ENCODE data around the gene UNK. TPM values are rescaled to one million over a fixed set of nuclear protein-coding genes. Genes with fewer than 3 reads are reported as not detected.

Gene UNK
- total and polyA plus RNA-seq, 2 donors (not counting 1 experiment from before 2014, with no cell fraction given): 35.5 to 70.3 TPM

DNA sequence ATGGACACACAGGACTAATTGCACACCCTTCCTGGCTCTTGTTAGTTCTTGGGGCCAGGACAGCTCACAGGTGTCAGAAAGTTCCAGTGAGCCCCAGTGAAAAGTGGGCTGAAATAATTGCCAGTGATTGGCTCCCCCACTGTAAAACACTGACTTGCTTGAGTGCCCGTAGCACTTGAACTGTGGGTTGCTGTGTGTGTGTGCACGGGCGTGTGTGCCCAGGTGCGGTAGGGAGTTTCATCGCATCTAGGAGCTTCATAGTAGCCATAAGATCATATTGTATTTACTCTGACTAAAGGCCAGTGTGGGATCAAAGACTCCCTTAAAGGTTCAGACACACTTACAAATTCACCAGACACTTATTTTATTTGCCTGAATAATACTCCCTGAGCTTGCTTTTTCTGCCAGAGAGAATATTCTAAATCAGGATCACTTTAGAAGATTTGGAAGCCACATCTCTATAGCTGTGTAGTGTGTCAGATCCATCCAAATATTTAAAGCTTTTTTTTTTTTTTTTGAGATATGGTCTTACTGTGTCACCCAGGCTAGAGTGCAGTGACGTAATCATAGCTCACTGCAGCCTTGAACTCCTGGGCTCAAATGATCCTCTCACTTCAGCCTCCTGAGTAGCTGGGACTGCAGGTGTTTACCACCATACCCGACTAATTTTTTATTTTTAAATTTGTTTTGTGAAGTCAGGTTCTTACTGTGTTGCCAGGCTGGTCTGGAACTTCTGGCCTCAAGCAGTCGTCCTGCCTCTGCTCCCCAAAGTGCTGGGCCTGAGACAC, 11.4 kb downstream of the UNK start:
- no peak for DNase-seq
- H3K4me1 ChIP-seq (ENCODE audit: control insufficient read depth in 2 of 2, insufficient read depth in 2 of 2, low read length in 2 of 2): no peaks in the 10 kb centered on the region
- H3K4me3 Mint-ChIP-seq: no peak overlapping the region

DNA sequence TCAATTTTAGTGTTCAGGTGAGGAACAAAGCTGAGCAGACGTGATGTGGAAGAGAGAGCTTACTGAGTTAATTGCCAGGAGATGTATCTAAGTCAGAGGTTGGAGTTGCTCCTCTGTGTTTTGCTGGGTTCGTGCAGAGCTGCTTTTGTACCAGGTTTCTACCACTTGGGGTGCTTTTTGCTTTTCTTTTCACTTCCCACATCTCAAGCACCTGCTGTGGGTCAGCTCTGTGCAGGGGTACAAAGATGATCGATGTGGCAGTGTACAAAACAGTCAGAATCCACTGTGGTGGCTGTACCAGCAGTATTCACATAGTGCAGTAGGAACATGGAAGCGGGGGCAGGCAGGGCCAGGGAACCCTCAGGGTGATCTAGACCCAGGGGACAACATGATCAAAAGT, 14.8 kb downstream of the UNK start:
- POLR2A ChIA-PET: interaction anchor here (0.6 kb wide), 1 partner anchor 16 kb away, joined by 3 read pairs; no protein-coding TSS in a partner anchor
- peaks cover 3 to 29% of the 10 kb centered on the region in 2 experiments for H3K36me3 ChIP-seq (replicated peaks in 1 of 2; ENCODE audit: control extremely low read depth in 1 of 2, control insufficient read depth in 1 of 2, extremely low read depth in 1 of 2, insufficient read depth in 2 of 2, low read length in 1 of 2)
- no peaks in the 10 kb centered on the region for H3K4me1 ChIP-seq (ENCODE audit: control insufficient read depth in 2 of 2, insufficient read depth in 2 of 2, low read length in 2 of 2)
- H3K9me3 ChIP-seq (ENCODE audit: control extremely low read depth in 1 of 3, control insufficient read depth in 2 of 3, insufficient read depth in 1 of 3, low read length in 2 of 3): no peaks in the 10 kb centered on the region
- no peak overlapping the region for H2AFZ ChIP-seq (ENCODE audit: insufficient read depth, low read depth, low read length, poor library complexity, severe bottlenecking)
- H3K27me3 ChIP-seq (replicated peaks in 1 of 4; ENCODE audit: control extremely low read depth in 1 of 4, control insufficient read depth in 3 of 4, insufficient read depth in 4 of 4, low read length in 3 of 4): no peaks in the 10 kb centered on the region
- H3K4me3 ChIP-seq (ENCODE audit: control extremely low read depth in 1 of 5, extremely low read depth in 1 of 5, insufficient read depth in 1 of 5, low read depth in 2 of 5, low read length in 4 of 5): no peak overlapping the region
- no peak overlapping the region for H3K4me2 ChIP-seq (replicated peaks; ENCODE audit: low read depth, low read length, poor library complexity, severe bottlenecking)
- no peak for ATAC-seq (ENCODE audit: low read depth)
- Mint-ChIP-seq H3K4me1 (peaks cover 5% of the 10 kb centered on the region), H3K27ac (no peak overlapping the region), H3K27me3 (no peaks in the 10 kb centered on the region), H3K9me3 (ENCODE audit: insufficient read depth) (no peaks in the 10 kb centered on the region), H3K4me3 (no peak overlapping the region)
- no peak overlapping the region for H3K27ac ChIP-seq (ENCODE audit: low read length in 2 of 2)
- TF ChIP-seq, protein P1, sequence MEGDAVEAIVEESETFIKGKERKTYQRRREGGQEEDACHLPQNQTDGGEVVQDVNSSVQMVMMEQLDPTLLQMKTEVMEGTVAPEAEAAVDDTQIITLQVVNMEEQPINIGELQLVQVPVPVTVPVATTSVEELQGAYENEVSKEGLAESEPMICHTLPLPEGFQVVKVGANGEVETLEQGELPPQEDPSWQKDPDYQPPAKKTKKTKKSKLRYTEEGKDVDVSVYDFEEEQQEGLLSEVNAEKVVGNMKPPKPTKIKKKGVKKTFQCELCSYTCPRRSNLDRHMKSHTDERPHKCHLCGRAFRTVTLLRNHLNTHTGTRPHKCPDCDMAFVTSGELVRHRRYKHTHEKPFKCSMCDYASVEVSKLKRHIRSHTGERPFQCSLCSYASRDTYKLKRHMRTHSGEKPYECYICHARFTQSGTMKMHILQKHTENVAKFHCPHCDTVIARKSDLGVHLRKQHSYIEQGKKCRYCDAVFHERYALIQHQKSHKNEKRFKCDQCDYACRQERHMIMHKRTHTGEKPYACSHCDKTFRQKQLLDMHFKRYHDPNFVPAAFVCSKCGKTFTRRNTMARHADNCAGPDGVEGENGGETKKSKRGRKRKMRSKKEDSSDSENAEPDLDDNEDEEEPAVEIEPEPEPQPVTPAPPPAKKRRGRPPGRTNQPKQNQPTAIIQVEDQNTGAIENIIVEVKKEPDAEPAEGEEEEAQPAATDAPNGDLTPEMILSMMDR (IDR thresholded peaks at IDR 0.05): no peak
- TF ChIP-seq EZH2 (IDR thresholded peaks at IDR 0.05; ENCODE audit: borderline replicate concordance, insufficient read depth, low read depth, low read length, poor library complexity, severe bottlenecking): no peak
- 77% methylated on average over 3 of the region's 4 CpGs for WGBS (ENCODE audit: insufficient coverage)
- peaks cover 74% of the 10 kb centered on the region for H3K79me2 ChIP-seq (ENCODE audit: control insufficient read depth, insufficient read depth, low read length)
- no peak overlapping the region for H3K9ac ChIP-seq (ENCODE audit: low read length)
- intact Hi-C loops (cut with micrococcal nuclease): no loop called here
- CTCF ChIA-PET: no interaction called here
- no peak for DNase-seq
- peaks cover 4% of the 10 kb centered on the region for H4K20me1 ChIP-seq (ENCODE audit: control insufficient read depth, insufficient read depth, low read length, poor library complexity, severe bottlenecking)

More for the DNA sequence above, 11.4 kb downstream of the UNK start:
- H3K27me3 Mint-ChIP-seq: no peaks in the 10 kb centered on the region
- H3K4me1 Mint-ChIP-seq: peaks cover 2% of the 10 kb centered on the region
- Histone ChIP-seq H3K27ac (ENCODE audit: low read length in 2 of 2) (no peak overlapping the region), H3K79me2 (ENCODE audit: control insufficient read depth, insufficient read depth, low read length) (peaks cover 82% of the 10 kb centered on the region), H3K9me3 (ENCODE audit: control extremely low read depth in 1 of 3, control insufficient read depth in 2 of 3, insufficient read depth in 1 of 3, low read length in 2 of 3) (no peaks in the 10 kb centered on the region), H3K36me3 (replicated peaks in 1 of 2; ENCODE audit: control extremely low read depth in 1 of 2, control insufficient read depth in 1 of 2, extremely low read depth in 1 of 2, insufficient read depth in 2 of 2, low read length in 1 of 2) (peaks cover 5 to 48% of the 10 kb centered on the region in 2 experiments), H3K4me2 (replicated peaks; ENCODE audit: low read depth, low read length, poor library complexity, severe bottlenecking) (no peak overlapping the region), H4K20me1 (ENCODE audit: control insufficient read depth, insufficient read depth, low read length, poor library complexity, severe bottlenecking) (peaks cover 15% of the 10 kb centered on the region), H3K9ac (ENCODE audit: low read length) (no peak overlapping the region), H3K27me3 (replicated peaks in 1 of 4; ENCODE audit: control extremely low read depth in 1 of 4, control insufficient read depth in 3 of 4, insufficient read depth in 4 of 4, low read length in 3 of 4) (no peaks in the 10 kb centered on the region), H2AFZ (ENCODE audit: insufficient read depth, low read depth, low read length, poor library complexity, severe bottlenecking) (no peak overlapping the region), H3K4me3 (ENCODE audit: control extremely low read depth in 1 of 5, extremely low read depth in 1 of 5, insufficient read depth in 1 of 5, low read depth in 2 of 5, low read length in 4 of 5) (no peak overlapping the region)
- no peaks in the 10 kb centered on the region for H3K9me3 Mint-ChIP-seq (ENCODE audit: insufficient read depth)
- TF ChIP-seq, protein P1 (IDR thresholded peaks at IDR 0.05): no peak
- no peak for TF ChIP-seq EZH2 (IDR thresholded peaks at IDR 0.05; ENCODE audit: borderline replicate concordance, insufficient read depth, low read depth, low read length, poor library complexity, severe bottlenecking)
- WGBS (ENCODE audit: insufficient coverage): 100% methylated on average over 1 of the region's 8 CpGs
- intact Hi-C loops (cut with micrococcal nuclease): no loop called here
- ATAC-seq (ENCODE audit: low read depth): no peak
- CTCF ChIA-PET: interaction anchor here (0.9 to 2.0 kb wide), 5 partner anchors 9 to 46 kb away, joined by 3 to 7 read pairs (median 6); no protein-coding TSS in a partner anchor
- POLR2A ChIA-PET: interaction anchor here (0.7 kb wide), 1 partner anchor 8 kb away, joined by 6 read pairs; no protein-coding TSS in a partner anchor
- no peak overlapping the region for H3K27ac Mint-ChIP-seq

Data from B cell (primary cell).